ENCODE results near the gene PHEX.
A peak's percentile ranks its signal among the peaks of the same experiment; 100 is the strongest.

PHEX gene

GRCh38 chrX:22032084-22032483 lies at the start of gene PHEX:
Gene PHEX, plus strand, starts transcription at chrX:22032325. Its CDS starts 681 bp downstream, at chrX:22033006.
- DNase-seq: no peak

- peak; percentile 21 for DNase-seq
Observed at GRCh38 chrX:21985332-21985777, 46.8 kb upstream of the PHEX start.

GRCh38 chrX:21986596-21986995 lies 45.5 kb upstream of the PHEX start:
- DNase-seq: no peak

DNA sequence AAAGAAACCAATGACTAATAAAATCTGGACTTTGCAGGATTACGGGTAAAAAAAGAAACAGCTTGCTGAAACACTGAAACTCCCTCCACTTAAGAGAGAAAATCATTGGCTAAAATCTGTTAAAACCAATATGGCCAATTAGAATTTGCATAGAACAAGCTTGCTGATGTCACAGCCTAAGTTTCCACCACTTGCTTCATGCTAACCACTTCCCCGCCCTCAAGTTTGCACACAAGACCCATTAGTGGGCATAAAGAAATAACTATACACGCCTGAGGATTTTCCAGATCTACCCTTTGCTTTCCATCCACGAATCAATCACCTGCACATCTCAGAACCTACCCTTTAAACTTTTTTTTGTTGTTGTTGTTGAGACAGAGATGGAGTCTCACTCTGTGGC lies 42.7 kb upstream of the PHEX start:
- no peak for DNase-seq

- no peak for DNase-seq
Observed at GRCh38 chrX:21990832-21991231, 41.3 kb upstream of the PHEX start.

DNA sequence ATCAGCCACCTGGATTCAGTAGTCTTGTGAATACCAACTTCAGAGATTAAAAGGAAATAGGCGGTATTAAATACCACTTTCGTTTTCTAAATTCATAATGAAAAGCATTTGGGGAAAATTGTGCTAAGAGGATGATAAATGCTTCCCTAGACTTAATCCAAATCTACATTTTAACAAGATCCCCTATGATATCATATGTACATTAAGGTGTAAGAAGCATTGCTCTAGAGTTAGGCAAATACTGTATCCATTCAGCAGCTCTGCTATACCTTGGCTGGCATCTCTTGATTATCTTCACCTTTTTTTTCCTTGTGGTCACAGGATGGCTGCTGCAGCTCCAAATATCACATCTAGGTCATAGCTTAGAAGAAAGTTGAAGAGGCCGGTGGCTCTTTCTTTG lies 40.6 kb upstream of the PHEX start:
- DNase-seq: no peak

- DNase-seq: no peak
Observed at GRCh38 chrX:21993265-21993664, 38.9 kb upstream of the PHEX start.

GRCh38 chrX:21996872-21997455 lies 35.2 kb upstream of the PHEX start:
- no peak for DNase-seq

GRCh38 chrX:21998037-21998436 lies 34.1 kb upstream of the PHEX start:
- no peak for DNase-seq

DNA sequence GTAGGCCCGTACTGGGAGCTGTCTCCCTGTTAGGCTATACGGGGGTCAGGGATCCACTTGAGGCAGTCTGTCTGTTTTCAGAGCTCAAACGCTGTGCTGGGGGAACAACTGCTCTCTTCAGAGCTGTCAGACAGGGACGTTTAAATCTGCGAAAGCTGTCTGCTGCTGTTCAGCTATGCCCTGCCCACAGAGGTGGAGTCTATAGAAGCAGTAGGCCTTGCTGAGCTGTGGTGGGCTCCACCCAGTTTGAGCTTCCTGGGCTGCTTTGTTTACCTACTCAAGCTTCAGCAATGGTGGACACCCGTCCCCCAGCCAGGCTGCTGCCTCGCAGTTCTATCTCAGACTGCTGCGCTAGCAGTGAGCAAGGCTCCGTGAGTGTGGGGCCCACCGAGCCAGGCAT lies 27.3 kb upstream of the PHEX start:
- no peak for DNase-seq

DNA sequence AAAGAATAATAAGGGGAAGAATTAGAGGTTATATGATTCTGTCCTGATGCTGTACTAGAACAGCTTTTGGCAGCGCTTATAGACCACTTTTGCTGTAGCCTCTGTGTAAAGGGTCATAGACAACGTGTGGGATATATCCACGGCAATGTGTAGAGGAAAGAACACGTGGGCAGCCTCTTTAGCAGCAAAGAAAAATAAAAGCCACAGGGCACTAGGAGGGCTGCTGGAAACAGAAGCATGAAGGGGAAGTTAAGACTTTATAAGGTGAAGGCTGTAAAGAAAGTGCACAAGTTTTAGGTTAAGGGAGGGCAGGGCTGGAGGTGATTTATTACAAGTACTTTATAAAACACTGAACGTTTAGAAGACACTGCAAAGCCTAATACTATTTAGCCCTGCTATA lies 20.1 kb upstream of the PHEX start:
- no peak for DNase-seq

DNA sequence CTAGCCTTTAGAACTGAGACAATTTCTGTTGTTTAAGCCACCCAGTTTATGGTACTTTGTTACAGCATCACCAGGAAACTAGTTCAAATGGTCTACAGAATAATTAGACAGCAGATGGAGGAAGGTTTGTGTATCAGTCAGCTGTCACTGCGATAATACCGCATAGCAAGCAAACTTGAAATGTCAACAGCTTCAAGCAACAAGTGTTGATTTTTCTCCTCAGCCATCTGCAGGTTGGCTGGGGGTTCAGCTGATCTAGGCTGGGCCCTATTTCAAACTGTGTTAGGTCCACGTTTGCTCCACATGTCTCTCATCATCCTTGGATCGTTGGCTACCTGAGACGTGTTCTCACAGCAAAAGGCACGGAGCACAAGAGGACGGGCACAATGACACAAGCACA lies 19.2 kb upstream of the PHEX start:
- DNase-seq: no peak

DNA sequence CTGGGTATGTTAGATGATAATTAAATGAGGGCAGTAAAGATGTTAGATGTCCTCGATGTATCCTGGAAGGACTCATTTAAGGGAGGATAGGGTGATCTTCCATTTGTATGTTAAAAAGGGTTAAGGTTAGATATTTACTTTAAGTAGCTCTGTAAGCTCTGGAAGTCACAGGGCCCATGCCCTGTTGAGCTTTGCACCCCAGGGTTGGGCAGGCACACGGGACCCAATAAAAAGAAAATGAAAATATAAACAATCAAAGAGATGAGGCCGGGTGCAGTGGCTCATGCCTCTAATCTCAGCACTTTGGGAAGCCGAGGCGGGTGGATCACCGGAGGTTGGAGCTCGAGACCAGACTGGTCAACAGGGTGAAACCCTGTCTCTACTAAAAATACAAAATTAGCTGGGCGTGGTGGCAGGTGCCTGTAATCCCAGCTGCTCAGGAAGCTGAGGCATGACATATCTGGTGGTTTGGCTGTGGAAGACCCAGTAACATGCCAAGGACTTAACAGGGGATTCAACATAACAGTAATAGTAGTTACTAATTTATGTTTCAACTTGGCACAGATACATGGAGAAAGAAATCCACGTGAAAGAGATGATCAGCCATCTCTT lies 16.9 kb upstream of the PHEX start:
- DNase-seq: no peak

GRCh38 chrX:22021751-22022324 lies 10.3 kb upstream of the PHEX start:
- no peak for DNase-seq

GRCh38 chrX:22024577-22024976 lies 7.5 kb upstream of the PHEX start:
- DNase-seq: no peak

DNA sequence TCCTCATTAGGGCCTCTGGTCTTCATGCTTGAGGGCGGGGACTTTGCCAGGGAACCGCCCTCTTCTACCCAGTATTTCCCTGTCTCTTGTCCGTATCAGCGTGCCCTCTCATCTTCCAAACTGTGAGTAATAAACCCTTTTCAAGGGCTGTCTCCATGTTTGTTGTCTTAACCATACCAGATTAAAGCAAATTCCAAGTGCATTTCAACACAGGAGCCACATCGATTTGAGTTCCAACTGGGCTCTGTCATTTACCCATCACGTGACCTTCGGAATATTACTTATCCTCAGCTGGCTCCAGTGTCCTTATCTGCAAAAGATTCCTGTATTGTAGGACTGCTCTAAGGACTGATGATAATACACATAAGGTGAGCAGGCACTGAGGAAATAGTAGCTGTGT lies 6.4 kb upstream of the PHEX start:
- DNase-seq: no peak

GRCh38 chrX:22026731-22027130 lies 5.4 kb upstream of the PHEX start:
- DNase-seq: no peak

DNA sequence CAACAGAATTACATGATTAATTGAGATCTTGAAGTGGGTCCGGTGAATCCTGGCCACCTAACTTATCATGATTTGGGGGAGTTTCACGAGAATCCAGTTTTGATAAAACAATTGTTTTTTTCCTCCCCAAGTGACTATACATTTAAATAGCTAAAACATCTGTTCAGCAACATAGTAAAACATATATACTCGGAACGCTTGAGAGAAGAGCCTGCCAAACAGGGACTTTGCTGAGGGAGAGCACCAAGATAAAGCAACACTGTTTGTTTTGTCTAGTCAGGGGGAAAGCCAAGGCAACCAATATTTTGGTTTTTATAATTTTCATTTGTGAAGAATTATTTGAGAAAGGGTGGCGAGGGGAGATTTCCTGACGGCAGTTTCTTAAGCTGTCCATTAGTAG lies 381 bp downstream of the PHEX start:
- no peak for DNase-seq

DNA sequence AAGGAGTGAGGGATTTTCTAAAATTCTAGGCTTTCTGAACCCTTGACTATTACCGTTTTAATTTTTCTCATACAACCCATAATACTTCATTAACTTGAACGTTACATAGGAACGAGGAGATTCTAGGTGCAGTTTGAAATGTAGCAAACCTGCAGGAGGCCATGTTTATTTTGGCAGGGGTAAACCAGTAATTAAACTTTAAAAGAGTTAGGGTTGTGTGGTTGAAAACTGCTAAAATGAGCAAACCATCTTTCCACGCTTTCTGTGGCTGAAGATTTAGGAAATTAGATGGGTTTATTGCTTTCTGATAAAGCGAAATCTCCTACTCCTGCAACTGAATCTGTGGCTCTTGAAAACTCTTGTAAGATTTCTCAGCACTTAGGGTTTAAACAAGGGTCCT lies 1.7 kb downstream of the PHEX start:
- no peak for DNase-seq

- no peak for DNase-seq
Observed at GRCh38 chrX:22035236-22035635, 3.1 kb downstream of the PHEX start.

DNA sequence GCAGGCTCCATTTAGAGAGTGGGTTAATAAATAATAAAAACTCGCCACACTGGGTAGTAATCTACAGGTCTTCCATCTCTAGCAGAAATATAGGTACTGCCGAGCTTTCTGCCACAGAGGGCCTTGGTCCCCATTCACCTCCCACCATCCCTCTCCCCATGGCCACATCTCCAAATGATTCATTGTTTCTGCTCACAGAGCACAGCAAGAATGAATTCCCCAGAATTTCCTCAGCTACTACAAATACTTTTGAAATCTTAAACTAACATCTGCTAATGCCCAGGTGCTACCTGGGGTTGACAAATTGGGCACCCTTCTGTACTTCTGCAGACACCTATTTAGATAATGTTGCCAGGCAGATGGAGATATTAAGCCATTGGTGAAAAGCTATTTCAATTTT lies 5.1 kb downstream of the PHEX start:
- DNase-seq: no peak

DNA sequence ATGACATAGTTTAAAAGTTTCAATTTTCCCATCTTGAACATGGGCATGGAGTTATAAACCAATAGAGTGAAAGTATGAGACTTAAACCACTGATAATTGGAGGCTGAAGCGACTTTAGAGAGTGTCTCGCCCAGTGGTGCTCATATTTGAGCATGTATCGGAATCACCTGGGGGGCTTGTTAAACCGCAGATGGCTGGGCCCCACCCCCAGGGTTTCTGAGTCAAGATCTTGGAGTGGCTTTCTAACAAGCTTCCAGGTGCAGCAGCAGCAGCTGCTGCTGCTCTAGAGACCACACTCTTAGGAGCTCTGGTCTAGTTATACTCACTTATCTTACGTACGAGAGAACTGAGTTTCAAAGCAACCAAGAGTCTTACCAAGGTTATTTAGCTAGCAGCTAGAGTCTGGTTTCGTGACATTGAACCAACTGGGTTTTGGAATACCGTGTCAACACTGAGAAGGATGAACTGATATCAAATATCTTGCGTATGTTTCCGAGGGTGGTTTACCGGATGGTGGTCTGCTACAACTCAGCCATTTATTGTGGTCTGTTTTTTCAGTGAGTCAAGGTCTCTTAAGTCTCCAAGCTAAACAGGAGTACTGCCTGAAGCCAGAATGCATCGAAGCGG lies 5.9 kb downstream of the PHEX start:
- DNase-seq: no peak

- no peak for DNase-seq
Observed at GRCh38 chrX:22039541-22039940, 7.4 kb downstream of the PHEX start.

DNA sequence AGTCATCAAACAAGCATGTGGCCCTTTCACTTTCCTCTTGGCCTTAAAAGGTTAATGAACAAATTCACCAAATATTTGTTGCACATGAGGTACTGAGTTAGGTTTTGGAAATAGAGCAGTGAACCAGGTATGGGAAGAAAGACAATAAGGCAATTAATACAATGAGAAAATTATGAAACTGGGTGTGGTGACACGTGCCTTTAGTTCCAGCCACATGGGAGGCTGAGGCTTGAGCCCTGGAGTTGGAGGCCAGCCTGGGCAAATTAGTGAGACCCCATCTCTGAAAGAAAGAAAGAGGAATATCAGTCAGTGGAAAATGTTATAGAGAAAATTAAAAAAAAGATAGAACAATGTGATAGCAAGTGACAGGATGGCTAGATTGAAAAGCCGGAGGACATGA lies 8.1 kb downstream of the PHEX start:
- no peak for DNase-seq

Measured in NCI-H1417 treated with DMSO at 0.1 percent for 48 hours (cell line).